ENCODE results near the gene SAFB2. TPM values are rescaled to one million over a fixed set of nuclear protein-coding genes. Genes with fewer than 3 reads are reported as not detected.

SAFB2 gene
- total and polyA plus RNA-seq, 2 of the 13 experiments (the other 11 are each of a cell fraction or from before 2014, with no cell fraction given) = 11.2 to 31.5 TPM

DNA sequence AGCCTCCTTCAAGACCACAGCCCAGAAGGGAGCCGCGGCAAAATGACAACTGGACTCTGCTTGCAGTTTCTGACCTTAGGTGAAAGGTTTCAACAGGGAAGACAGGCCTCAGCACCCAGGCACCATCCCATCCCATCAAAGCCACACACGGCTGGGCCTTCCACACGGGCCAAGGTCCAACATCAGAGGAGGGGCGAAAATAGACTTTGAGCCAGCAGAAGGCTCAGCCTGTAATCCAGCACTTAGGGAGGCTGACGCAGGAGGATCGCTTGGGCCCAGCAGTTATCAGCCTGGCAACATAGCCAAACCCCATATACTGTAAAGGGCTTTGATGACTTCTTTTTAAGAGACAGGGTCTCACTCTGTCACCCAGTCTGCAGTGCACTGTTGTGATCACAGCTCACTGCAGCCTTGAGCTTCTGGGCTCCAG, 28.0 kb downstream of the SAFB2 start (continued):
- TF ChIP-seq, protein P1, sequence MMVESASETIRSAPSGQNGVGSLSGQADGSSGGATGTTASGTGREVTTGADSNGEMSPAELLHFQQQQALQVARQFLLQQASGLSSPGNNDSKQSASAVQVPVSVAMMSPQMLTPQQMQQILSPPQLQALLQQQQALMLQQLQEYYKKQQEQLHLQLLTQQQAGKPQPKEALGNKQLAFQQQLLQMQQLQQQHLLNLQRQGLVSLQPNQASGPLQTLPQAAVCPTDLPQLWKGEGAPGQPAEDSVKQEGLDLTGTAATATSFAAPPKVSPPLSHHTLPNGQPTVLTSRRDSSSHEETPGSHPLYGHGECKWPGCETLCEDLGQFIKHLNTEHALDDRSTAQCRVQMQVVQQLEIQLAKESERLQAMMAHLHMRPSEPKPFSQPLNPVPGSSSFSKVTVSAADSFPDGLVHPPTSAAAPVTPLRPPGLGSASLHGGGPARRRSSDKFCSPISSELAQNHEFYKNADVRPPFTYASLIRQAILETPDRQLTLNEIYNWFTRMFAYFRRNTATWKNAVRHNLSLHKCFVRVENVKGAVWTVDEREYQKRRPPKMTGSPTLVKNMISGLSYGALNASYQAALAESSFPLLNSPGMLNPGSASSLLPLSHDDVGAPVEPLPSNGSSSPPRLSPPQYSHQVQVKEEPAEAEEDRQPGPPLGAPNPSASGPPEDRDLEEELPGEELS (CRISPR knock-in tag; IDR thresholded peaks at IDR 0.05) = peak; percentile 52; the same call in 1 of the 2 replicates
- TF ChIP-seq ARNT (IDR thresholded peaks at IDR 0.05) (no peak), MAF1 (CRISPR knock-in tag; IDR thresholded peaks at IDR 0.05; ENCODE audit: borderline replicate concordance) (no peak), ZNF556 (CRISPR knock-in tag; IDR thresholded peaks at IDR 0.05; ENCODE audit: borderline replicate concordance) (peak; percentile 81; the same call in 1 of the 2 replicates), KDM5B (CRISPR knock-in tag; IDR thresholded peaks at IDR 0.05; ENCODE audit: borderline replicate concordance) (peak; percentile 32; the same call in 1 of the 2 replicates), POLR2A (IDR thresholded peaks at IDR 0.05; ENCODE audit: insufficient read depth in 1 of 2, low read depth in 2 of 2, low read length in 2 of 2) (no peak), ZNF614 (CRISPR knock-in tag; IDR thresholded peaks at IDR 0.05; ENCODE audit: borderline replicate concordance) (peak; percentile 29; the same call in 1 of the 2 replicates)
- TF ChIP-seq, protein P2, sequence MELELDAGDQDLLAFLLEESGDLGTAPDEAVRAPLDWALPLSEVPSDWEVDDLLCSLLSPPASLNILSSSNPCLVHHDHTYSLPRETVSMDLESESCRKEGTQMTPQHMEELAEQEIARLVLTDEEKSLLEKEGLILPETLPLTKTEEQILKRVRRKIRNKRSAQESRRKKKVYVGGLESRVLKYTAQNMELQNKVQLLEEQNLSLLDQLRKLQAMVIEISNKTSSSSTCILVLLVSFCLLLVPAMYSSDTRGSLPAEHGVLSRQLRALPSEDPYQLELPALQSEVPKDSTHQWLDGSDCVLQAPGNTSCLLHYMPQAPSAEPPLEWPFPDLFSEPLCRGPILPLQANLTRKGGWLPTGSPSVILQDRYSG (CRISPR knock-in tag; IDR thresholded peaks at IDR 0.05) = no peak

DNA sequence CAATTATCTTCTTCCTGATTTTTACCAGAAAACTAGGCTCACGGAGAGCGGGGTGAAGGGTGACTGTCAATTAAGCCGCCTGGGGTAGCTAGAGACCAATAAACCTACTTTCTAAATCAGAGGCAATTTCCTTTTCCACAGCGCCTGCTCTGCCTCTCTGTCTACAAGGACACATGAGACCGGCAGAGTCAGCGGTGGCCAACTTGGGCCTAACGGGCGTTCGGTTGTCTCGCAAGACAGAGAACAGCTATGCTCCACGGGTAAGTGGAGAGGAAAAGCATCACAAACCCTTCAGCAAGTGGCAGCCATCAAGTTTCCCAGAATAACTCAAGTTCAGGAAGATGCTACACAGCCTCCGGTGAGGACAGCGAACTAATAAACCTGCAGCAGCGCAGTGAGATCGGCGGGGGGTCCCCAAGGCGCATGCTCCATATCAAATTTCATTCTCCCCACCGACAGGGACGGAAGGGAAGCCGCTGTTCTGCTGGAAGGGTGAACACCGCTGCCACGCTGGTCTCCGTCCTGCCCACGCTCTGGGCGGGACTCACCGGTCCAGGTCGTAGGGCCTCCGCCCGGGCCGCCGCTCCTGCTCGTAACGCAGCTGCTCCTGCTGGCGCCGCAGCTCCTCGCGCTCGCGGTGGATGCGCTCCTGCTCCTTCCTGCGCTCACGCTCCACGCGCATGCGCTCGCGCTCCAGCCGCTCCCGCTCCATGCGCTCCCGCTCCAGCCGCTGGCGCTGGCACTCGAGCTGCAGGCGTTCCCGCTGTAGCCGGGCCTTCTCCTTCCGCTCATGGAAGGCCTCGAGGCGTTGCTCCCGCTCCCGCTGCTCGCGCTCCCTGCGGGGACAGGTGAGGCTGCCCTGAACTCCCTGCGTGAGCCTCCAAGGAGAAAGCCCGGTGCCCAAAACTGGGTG, 29.0 kb downstream of the SAFB2 start:
- CTCF ChIA-PET (ENCODE audit: low intra/inter-chr PET ratio, low total read pairs) = no interaction called here
- no peak for DNase-seq (ENCODE audit: low spot score)
- H4K20me1 ChIP-seq (ENCODE audit: insufficient read depth, low read length) = peaks cover 4% of the 10 kb centered on the region; the same call in 1 of the 2 replicates
- ATAC-seq = no peak
- H3K9ac ChIP-seq (ENCODE audit: insufficient read depth, low read depth, low read length) = no peak overlapping the region
- H3K27ac ChIP-seq (ENCODE audit: extremely low read length, insufficient read depth, low read length) = peak overlapping the region; percentile 78
- H3K4me1 ChIP-seq (ENCODE audit: insufficient read depth, low read length) = peaks cover 22% of the 10 kb centered on the region
- no peak overlapping the region for H2AFZ ChIP-seq (ENCODE audit: low read length)
- WGBS (ENCODE audit: low lambda C conversion rate) = 98% methylated on average over 67 of the region's 67 CpGs
- FAIRE-seq = no peak
- BruUV-seq (replicated peaks) = no TSS peak
- H3K9me3 ChIP-seq (ENCODE audit: low read length) = no peaks in the 10 kb centered on the region
- no peaks in the 10 kb centered on the region for H3K79me2 ChIP-seq (ENCODE audit: insufficient read depth, low read length)
- intact Hi-C loops (cut with micrococcal nuclease; ENCODE audit: unreplicated experiment) (no loop called here), in situ Hi-C loops (cut with HindIII; ENCODE audit: extremely low pct_ligation_motif_present, low pct_unique_long_range_greater_than_20kb) (no loop called here)
- H3K4me3 ChIP-seq (replicated peaks in 1 of 3; ENCODE audit: insufficient read depth in 1 of 3, low read depth in 2 of 3, low read length in 3 of 3) = no peak overlapping the region
- H3K4me2 ChIP-seq (ENCODE audit: low read depth, low read length) = no peak overlapping the region
- TF ChIP-seq, protein P3, sequence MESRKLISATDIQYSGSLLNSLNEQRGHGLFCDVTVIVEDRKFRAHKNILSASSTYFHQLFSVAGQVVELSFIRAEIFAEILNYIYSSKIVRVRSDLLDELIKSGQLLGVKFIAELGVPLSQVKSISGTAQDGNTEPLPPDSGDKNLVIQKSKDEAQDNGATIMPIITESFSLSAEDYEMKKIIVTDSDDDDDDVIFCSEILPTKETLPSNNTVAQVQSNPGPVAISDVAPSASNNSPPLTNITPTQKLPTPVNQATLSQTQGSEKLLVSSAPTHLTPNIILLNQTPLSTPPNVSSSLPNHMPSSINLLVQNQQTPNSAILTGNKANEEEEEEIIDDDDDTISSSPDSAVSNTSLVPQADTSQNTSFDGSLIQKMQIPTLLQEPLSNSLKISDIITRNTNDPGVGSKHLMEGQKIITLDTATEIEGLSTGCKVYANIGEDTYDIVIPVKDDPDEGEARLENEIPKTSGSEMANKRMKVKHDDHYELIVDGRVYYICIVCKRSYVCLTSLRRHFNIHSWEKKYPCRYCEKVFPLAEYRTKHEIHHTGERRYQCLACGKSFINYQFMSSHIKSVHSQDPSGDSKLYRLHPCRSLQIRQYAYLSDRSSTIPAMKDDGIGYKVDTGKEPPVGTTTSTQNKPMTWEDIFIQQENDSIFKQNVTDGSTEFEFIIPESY (CRISPR knock-in tag; IDR thresholded peaks at IDR 0.05) = peak; percentile 38; the same call in 1 of the 2 replicates
- TF ChIP-seq HOXA3 (CRISPR knock-in tag; IDR thresholded peaks at IDR 0.05) (0 out of 2 replicates have a peak, but pooled peaks have one; percentile 32), AGO2 (optimal IDR thresholded peaks at IDR 0.05; ENCODE audit: low read depth, low read length) (peak; percentile 58), RBFOX2 (IDR thresholded peaks at IDR 0.05; ENCODE audit: low read depth, low read length) (peak; percentile 38; the same call in 1 of the 2 replicates), DNMT1 (CRISPR knock-in tag; IDR thresholded peaks at IDR 0.05) (no peak)
- no peaks in the 10 kb centered on the region for H3K27me3 ChIP-seq (ENCODE audit: control insufficient read depth in 1 of 2, insufficient read depth in 2 of 2, low read length in 2 of 2)
- POLR2A ChIA-PET = interaction anchor here (2.6 kb wide), 1 partner anchor 29 kb away, joined by 12 read pairs; the partner anchor contains the start of genes SAFB and SAFB2
- peaks cover 49 to 91% of the 10 kb centered on the region in 2 experiments for H3K36me3 ChIP-seq (replicated peaks in 1 of 2; ENCODE audit: control insufficient read depth in 1 of 2, insufficient read depth in 2 of 2, low read length in 2 of 2)
